Lung (tissue), 13 donors: ENCODE results near the gene MED31. TPM values are rescaled to one million over a fixed set of nuclear protein-coding genes. Genes with fewer than 3 reads are reported as not detected.
"Not testable (repeated sequence)": the region's sequence is repeated elsewhere in the genome, so short reads cannot be mapped to it uniquely, and the experiment has no call there.

ENCODE experiments used
- ATAC-seq: fragments of 200-7000 bp; cut with Tn5 transposase; one replicate; pipeline ENCODE4 v1.9.1; 2020; ENCODE audit warnings: moderate number of reproducible peaks; ENCODE audit not compliant: insufficient read depth, low FRiP score
- DNase-seq, 3 donors: peaks; one replicate each; pipeline ENCODE4 v3.0.0-alpha.2; 2013 to 2017
- H3K27ac ChIP-seq, 2 donors: one replicate each; pipeline ENCODE4 v1.5.1; 2013; ENCODE audit warnings: mild to moderate bottlenecking in 2 of 2, moderate library complexity in 2 of 2, control low read depth in 1 of 2, inconsistent platforms in 1 of 2, low read depth in 1 of 2, low read length in 1 of 2
- H3K27me3 ChIP-seq, 3 donors: one replicate each; pipeline ENCODE4 v1.5.1; 2013; ENCODE audit warnings: low read length in 2 of 3; ENCODE audit not compliant: control insufficient read depth in 3 of 3, insufficient read depth in 3 of 3
- H3K36me3 ChIP-seq, 4 donors: one replicate each; pipeline ENCODE4 v1.5.1; 2013; ENCODE audit warnings: low read length in 4 of 4, mild to moderate bottlenecking in 1 of 4, moderate library complexity in 1 of 4; ENCODE audit not compliant: control insufficient read depth in 4 of 4, insufficient read depth in 4 of 4
- H3K4me1 ChIP-seq, 5 donors: one replicate each; pipeline ENCODE4 v1.5.1; 2013; ENCODE audit warnings: low read length in 5 of 5, mild to moderate bottlenecking in 2 of 5, moderate library complexity in 1 of 5; ENCODE audit not compliant: control insufficient read depth in 5 of 5, insufficient read depth in 5 of 5
- H3K4me3 ChIP-seq: one replicate; pipeline ENCODE4 v1.5.1; 2013; ENCODE audit warnings: mild to moderate bottlenecking, control low read depth, moderate library complexity
- H3K9ac ChIP-seq, 2 donors: one replicate each; pipeline ENCODE4 v1.5.1; 2013; ENCODE audit warnings: low read length in 2 of 2, control low read depth in 1 of 2; ENCODE audit not compliant: insufficient read depth in 1 of 2
- H3K9me3 ChIP-seq, 4 donors: one replicate each; pipeline ENCODE4 v1.5.1; 2013; ENCODE audit warnings: low read length in 3 of 4, mild to moderate bottlenecking in 1 of 4, moderate library complexity in 1 of 4; ENCODE audit not compliant: control insufficient read depth in 4 of 4, insufficient read depth in 3 of 4
- CTCF ChIP-seq: IDR thresholded peaks from 2 replicates; pipeline ENCODE4 v1.5.1; 2012; ENCODE audit warnings: mild to moderate bottlenecking; ENCODE audit errors: control extremely low read depth, extremely low read depth
- WGBS, 2 donors: extraction: QIAGEN DNeasy Blood & Tissue Kit; methylation state at CpG; one replicate each; pipeline ENCODE4 v1.1.7; 2013; 5-methylcytosine and 5-hydroxymethylcytosine counted together
- polyA plus RNA-seq, 2 donors: library from polyadenylated mRNA; stranded (reverse); fragments of 200-250 nt; gene quantifications; one replicate each; pipeline ENCODE4 v1.2.1, GENCODE V29; 2013
- small RNA-seq: library from RNA; depleted of rRNA; stranded (forward); fragments of <200 nt; gene quantifications from one replicate; pipeline ENCODE3, GENCODE V24; 2014; ENCODE audit warnings: low replicate concordance
- total RNA-seq, 2 donors: library from RNA; depleted of rRNA in 1 of 2; stranded (reverse); fragments of >200 nt in 1 of 2; gene quantifications; one replicate each; pipeline ENCODE4 v1.2.1, GENCODE V29; 2014 to 2021
- donor health status: control.
- donor health status: control.
- donor health status: Bipolar disorder and iron deficiency.
- donor health status: healthy.
- donor health status: DM: yes; HTN: yes; CAD: no.

MED31 gene
- total and polyA plus RNA-seq, 4 donors = 16.6 to 27.7 (median 19.2) TPM

DNA sequence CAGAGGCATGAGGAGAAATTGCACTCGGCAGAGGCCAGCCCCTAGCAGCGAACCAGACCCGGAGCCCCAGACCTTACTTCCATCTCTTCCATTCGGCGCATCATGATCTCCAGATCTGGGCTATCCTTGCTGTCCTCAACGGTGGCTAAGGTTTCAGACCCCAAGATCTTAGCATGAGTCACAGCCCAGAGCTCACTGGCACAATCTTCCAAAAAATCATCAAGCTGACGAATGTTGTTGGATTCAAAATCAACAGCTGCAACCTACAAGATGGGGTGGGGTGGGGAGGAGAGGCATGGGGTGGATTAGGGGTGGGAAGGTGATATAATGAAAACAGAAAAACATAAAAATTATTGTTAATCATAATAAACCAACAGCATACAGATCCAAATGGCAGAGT, 55.3 kb downstream of the MED31 start:
- Histone ChIP-seq H3K9ac (no peak overlapping the region), H3K4me1 (peaks cover 0 to 25% (median 2%) of the 10 kb centered on the region in 5 donors), H3K9me3 (no peaks in the 10 kb centered on the region), H3K4me3 (no peak overlapping the region), H3K27ac (no peak overlapping the region), H3K36me3 (peaks cover 13 to 47% (median 37%) of the 10 kb centered on the region in 4 donors), H3K27me3 (no peaks in the 10 kb centered on the region)
- DNase-seq (no peak), ATAC-seq (no peak)
- 93 to 97% methylated on average over 7 of the region's 7 CpGs for WGBS, 2 donors
- no peak for TF ChIP-seq CTCF

DNA sequence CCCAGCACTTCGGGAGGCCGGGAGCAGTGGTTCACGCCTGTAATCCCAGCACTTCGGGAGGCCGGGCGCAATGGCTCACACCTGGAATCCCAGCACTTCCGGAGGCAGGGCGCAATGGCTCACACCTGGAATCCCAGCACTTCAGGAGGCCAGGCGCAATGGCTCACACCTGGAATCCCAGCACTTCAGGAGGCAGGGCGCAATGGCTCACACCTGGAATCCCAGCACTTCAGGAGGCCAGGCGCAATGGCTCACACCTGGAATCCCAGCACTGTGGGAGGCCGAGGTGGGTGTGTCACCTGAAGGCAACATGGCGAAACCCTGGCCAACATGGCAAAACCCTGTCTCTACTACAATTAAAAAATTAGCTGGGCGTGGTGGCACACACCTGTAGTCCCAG, 58.0 kb downstream of the MED31 start:
- peaks cover 13 to 50% (median 43%) of the 10 kb centered on the region in 4 donors for H3K36me3 ChIP-seq
- H3K4me1 ChIP-seq = peaks cover 0 to 12% (median 0%) of the 10 kb centered on the region in 5 donors
- H3K9me3 ChIP-seq, DNase-seq, H3K27ac ChIP-seq, H3K27me3 ChIP-seq, H3K9ac ChIP-seq, H3K4me3 ChIP-seq, ATAC-seq: not testable (repeated sequence)
- WGBS, 2 donors = 97 to 98% methylated on average over 14 of the region's 14 CpGs

Small RNA genes lying within 50 kb of the gene (small RNA-seq; reads per million reads assigned to genes)
- gene MIR4520-1 (not detected), gene RNA5SP435 (not detected)

Other genes starting within 250 kb of the MED31 start
- gene AIPL1, start 216.5 kb downstream of the MED31 start, total RNA-seq = not detected
- not detected for gene AIPL1, start 216.5 kb downstream of the MED31 start, polyA plus RNA-seq
- gene PIMREG, start 207.2 kb downstream of the MED31 start, total RNA-seq = 1 to 10 TPM in 1 of 2 donors, under 1 TPM in 1; 0.58 to 3.0 TPM
- gene PIMREG, start 207.2 kb downstream of the MED31 start, polyA plus RNA-seq = under 1 TPM; 0.35 to 0.84 TPM
- 10 to 100 TPM in 1 of 2 donors, 1 to 10 TPM in 1; 4.0 to 12.6 TPM for gene PITPNM3, start 95.0 kb downstream of the MED31 start, total RNA-seq
- 1 to 10 TPM; 2.0 to 6.8 TPM for gene PITPNM3, start 95.0 kb downstream of the MED31 start, polyA plus RNA-seq
- gene KIAA0753, start 10.9 kb downstream of the MED31 start, total RNA-seq = 10 to 100 TPM; 19.0 to 31.9 TPM
- gene KIAA0753, start 10.9 kb downstream of the MED31 start, polyA plus RNA-seq = 1 to 10 TPM; 5.3 to 6.7 TPM
- gene TXNDC17, start 10.5 kb downstream of the MED31 start, total RNA-seq = 10 to 100 TPM; 33.1 to 78.1 TPM
- 100 to 1,000 TPM; 186 to 255 TPM for gene TXNDC17, start 10.5 kb downstream of the MED31 start, polyA plus RNA-seq
- gene C17orf100, start 157 bp upstream of the MED31 start, total RNA-seq = 1 to 10 TPM; 1.5 to 2.4 TPM
- 1 to 10 TPM; 1.6 to 3.6 TPM for gene C17orf100, start 157 bp upstream of the MED31 start, polyA plus RNA-seq
- gene SLC13A5, start 61.8 kb upstream of the MED31 start, total RNA-seq = under 1 TPM in 1 of 2 donors, not detected in 1; 0.18 TPM
- gene SLC13A5, start 61.8 kb upstream of the MED31 start, polyA plus RNA-seq = not detected
- gene XAF1, start 104.4 kb upstream of the MED31 start, total RNA-seq = 10 to 100 TPM; 30.3 to 38.3 TPM
- 10 to 100 TPM; 25.3 to 33.2 TPM for gene XAF1, start 104.4 kb upstream of the MED31 start, polyA plus RNA-seq
- not detected for gene FBXO39, start 124.6 kb upstream of the MED31 start, total RNA-seq
- under 1 TPM in 1 of 2 donors, not detected in 1; 0.32 TPM for gene FBXO39, start 124.6 kb upstream of the MED31 start, polyA plus RNA-seq
- 10 to 100 TPM; 18.5 to 24.8 TPM for gene TEKT1, start 180.1 kb upstream of the MED31 start, total RNA-seq
- gene TEKT1, start 180.1 kb upstream of the MED31 start, polyA plus RNA-seq = 10 to 100 TPM in 1 of 2 donors, 1 to 10 TPM in 1; 9.3 to 11.3 TPM